ENCODE data around the gene CDKN2D.

Gene CDKN2D

DNA sequence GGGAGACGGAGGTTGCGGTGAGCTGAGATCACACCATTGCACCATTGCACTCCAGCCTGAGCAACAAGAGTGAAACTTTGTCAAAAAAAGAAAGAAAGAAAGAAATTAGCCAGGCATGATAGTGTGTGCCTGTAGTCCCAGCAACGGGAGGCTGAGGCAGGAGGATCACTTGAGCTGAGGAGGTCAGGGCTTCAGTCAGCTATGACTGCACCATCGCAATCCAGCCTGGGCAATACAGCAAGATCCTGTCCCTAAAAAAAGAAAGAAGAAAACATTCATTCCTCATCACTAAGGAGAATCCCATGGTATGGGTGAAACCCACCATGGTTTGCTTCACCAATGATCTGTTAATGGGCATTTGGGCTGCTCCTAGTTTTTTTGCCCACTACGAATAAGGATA, 31.4 kb upstream of the CDKN2D start:
- Mint-ChIP-seq H3K4me3 (peak overlapping the region; percentile 59 to 84 (median 72)), H3K4me1 (peaks cover 13% of the 10 kb centered on the region), H3K9me3 (no peaks in the 10 kb centered on the region), H3K27ac (no peak overlapping the region), H3K36me3 (ENCODE audit: low read depth) (no peaks in the 10 kb centered on the region), H3K27me3 (ENCODE audit: low read depth) (peaks cover 16% of the 10 kb centered on the region)
- TF ChIP-seq, protein P1, sequence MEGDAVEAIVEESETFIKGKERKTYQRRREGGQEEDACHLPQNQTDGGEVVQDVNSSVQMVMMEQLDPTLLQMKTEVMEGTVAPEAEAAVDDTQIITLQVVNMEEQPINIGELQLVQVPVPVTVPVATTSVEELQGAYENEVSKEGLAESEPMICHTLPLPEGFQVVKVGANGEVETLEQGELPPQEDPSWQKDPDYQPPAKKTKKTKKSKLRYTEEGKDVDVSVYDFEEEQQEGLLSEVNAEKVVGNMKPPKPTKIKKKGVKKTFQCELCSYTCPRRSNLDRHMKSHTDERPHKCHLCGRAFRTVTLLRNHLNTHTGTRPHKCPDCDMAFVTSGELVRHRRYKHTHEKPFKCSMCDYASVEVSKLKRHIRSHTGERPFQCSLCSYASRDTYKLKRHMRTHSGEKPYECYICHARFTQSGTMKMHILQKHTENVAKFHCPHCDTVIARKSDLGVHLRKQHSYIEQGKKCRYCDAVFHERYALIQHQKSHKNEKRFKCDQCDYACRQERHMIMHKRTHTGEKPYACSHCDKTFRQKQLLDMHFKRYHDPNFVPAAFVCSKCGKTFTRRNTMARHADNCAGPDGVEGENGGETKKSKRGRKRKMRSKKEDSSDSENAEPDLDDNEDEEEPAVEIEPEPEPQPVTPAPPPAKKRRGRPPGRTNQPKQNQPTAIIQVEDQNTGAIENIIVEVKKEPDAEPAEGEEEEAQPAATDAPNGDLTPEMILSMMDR (IDR thresholded peaks at IDR 0.05; ENCODE audit: unreplicated experiment in 3 of 3): no peak

DNA sequence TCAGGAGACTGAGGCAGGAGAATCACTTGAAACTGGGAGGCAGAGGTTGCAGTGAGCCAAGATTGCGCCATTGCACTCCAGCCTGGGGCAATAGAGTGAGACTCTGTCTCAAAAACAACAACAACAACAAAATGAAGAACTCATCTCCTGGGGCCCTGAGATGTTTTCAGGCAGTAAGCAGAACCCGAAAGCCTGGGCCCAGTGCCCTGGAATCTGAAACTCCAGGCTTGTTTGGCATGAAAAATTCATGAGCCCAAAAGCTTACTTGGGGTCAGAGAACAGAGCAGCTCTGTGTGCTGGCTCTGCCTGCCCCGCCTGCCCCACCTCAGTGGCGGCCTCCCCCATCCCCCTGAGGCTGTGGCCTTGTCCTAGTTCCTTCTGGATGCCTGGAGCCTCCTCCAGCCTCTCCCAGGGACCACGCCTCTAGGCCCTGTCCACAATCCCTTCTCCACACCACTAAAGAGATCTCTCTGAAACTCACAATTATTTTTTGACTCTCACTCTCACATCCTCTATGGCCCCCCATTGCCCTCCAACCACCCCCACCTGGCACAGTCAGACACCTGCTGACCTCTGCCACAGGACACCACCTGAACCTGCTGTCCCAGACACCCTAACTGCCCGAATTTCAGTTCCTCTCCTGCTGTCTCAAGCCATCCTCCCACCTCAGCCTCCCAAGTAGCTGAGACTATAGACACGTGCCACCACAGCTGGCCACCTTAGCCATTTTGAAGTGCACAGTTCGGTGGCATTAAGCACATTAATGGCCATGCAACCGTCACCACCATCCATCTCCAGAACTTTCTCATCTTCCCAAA, 25.2 kb upstream of the CDKN2D start:
- Mint-ChIP-seq H3K9me3 (no peaks in the 10 kb centered on the region), H3K27me3 (ENCODE audit: low read depth) (peaks cover 25% of the 10 kb centered on the region), H3K4me1 (no peaks in the 10 kb centered on the region), H3K27ac (peak overlapping the region in 1 of 3 experiments; percentile 66), H3K4me3 (no peak overlapping the region), H3K36me3 (ENCODE audit: low read depth) (no peaks in the 10 kb centered on the region)
- TF ChIP-seq, protein P1 (IDR thresholded peaks at IDR 0.05; ENCODE audit: unreplicated experiment in 3 of 3): no peak

DNA sequence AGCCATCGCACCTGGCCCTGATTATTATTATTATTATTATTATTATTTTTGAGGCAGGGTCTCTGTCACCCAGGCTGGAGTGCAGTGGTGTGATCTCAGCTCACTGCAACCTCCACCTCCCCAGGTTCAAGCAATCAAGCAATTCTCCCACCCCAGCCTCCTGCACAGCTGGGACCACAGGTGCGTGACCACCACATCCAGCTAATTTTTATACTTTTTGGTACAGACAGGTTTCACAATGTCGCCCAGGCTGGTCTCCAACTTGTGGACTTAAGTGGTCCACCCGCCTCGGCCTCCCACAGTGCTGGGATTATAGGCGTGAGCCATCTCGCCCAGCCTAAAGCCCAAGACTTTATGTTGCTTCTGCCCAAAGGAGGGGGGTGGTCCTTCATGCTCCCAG, 24.4 kb upstream of the CDKN2D start:
- no peak overlapping the region for H3K4me3 Mint-ChIP-seq
- peaks cover 33% of the 10 kb centered on the region for H3K27me3 Mint-ChIP-seq (ENCODE audit: low read depth)
- H3K27ac Mint-ChIP-seq: no peak overlapping the region
- no peaks in the 10 kb centered on the region for H3K4me1 Mint-ChIP-seq
- no peaks in the 10 kb centered on the region for H3K36me3 Mint-ChIP-seq (ENCODE audit: low read depth)
- TF ChIP-seq, protein P1 (IDR thresholded peaks at IDR 0.05; ENCODE audit: unreplicated experiment in 3 of 3): no peak
- H3K9me3 Mint-ChIP-seq: no peaks in the 10 kb centered on the region

DNA sequence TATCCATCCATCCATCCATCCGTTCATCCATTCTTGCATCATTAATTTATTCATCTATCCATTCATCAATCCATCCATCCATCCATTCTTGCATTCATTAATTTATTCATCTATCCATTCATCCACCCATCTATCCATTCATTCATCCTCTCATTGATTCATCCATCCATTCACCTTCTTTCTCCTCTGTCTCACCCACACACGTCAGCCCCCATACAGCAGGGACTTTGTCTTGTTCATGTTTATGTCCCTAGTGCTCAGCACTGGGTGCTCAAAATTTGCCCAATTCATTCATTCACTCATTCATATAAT, 19.0 kb upstream of the CDKN2D start:
- peaks cover 8% of the 10 kb centered on the region for H3K9me3 Mint-ChIP-seq
- peak overlapping the region in 2 of 3 experiments; percentile 35 to 52 for H3K4me3 Mint-ChIP-seq
- TF ChIP-seq, protein P1 (IDR thresholded peaks at IDR 0.05; ENCODE audit: unreplicated experiment in 3 of 3): no peak
- H3K36me3 Mint-ChIP-seq (ENCODE audit: low read depth): peaks cover 6% of the 10 kb centered on the region
- peaks cover 70% of the 10 kb centered on the region for H3K27me3 Mint-ChIP-seq (ENCODE audit: low read depth)
- no peaks in the 10 kb centered on the region for H3K4me1 Mint-ChIP-seq
- H3K27ac Mint-ChIP-seq: no peak overlapping the region

DNA sequence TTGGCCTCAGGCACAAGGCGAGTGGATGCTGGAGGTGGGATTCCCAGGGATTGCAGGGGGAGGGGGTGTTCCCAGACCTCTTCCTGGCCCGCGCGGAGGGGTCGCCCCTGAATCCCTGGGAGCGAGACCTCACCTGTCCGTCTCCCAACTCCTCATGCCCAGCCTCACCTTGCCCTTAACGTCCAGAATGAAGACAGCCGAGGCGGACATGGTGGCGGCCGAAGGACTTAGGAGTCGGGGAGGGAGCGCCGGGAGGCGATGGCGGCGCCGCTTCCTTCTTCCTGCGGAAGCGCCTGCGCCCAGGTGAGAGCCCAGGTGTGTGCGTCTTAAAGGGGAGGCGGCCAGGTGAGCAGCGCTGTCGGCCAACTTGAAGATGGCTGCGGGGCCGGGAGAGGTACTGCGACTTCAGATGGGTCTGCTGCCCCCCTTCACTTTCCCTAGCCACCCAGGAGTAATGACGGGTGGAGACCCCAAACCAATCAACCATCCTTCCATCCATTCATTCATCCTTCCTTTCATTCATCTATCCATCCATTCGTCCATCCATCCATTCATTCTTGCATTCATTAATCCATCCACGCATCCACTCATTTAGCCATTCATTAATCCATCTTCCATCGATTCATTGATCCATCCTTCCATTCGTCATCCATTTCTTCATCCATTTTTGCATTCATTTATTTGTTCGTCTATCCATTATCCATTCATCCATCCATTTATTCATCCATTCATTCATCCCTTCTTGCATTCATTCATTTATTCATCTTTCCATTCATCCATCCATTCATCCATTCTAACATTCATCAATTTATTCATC, 18.5 kb upstream of the CDKN2D start, which contains the start of gene AP1M2:
TSS of gene AP1M2 (minus strand) at position 291 of the 817 bp plus-strand sequence. CDS start at position 210, 81 bp downstream.
- Mint-ChIP-seq H3K36me3 (ENCODE audit: low read depth) (peaks cover 6% of the 10 kb centered on the region), H3K4me3 (peak within 1 kb of the TSS; percentile 73 to 75 (median 74)), H3K9me3 (peaks cover 8% of the 10 kb centered on the region), H3K4me1 (no peaks in the 10 kb centered on the region), H3K27ac (no peak within 1 kb of the TSS), H3K27me3 (ENCODE audit: low read depth) (peaks cover 70% of the 10 kb centered on the region)
- TF ChIP-seq, protein P1 (IDR thresholded peaks at IDR 0.05; ENCODE audit: unreplicated experiment in 3 of 3): no peak

All from nephron (organoid).